NCI-H1417 treated with DMSO at 0.1 percent for 48 hours (cell line): Measurements from ENCODE around the gene MTHFD1L.
A peak's percentile ranks its signal among the peaks of the same experiment; 100 is the strongest.
"Not testable (repeated sequence)": the region's sequence is repeated elsewhere in the genome, so short reads cannot be mapped to it uniquely, and the experiment has no call there.

Experiments used
- DNase-seq: peaks from one replicate; lab custom pipeline; 2025; lab: John Stamatoyannopoulos, UW

The MTHFD1L gene

DNA sequence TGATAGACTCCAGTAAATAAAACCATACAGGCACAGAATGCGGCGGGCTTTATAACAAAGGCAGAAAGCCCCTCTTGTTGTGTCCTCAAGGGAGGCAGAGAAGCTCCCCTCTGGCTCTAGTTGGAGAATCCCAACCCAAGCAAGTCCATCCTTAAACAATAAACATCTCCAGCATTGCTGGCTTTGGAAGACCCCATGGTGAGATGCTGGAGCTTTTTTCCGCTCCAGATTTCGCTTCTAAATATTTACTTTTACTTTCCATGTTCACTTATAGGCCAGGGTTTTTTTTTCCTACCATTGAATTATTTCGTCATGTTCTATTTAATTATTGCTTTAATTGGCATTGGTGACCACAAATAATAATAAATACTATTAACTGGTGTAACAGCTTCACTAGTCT, 176.2 kb downstream of the MTHFD1L start:
- no peak for DNase-seq

DNA sequence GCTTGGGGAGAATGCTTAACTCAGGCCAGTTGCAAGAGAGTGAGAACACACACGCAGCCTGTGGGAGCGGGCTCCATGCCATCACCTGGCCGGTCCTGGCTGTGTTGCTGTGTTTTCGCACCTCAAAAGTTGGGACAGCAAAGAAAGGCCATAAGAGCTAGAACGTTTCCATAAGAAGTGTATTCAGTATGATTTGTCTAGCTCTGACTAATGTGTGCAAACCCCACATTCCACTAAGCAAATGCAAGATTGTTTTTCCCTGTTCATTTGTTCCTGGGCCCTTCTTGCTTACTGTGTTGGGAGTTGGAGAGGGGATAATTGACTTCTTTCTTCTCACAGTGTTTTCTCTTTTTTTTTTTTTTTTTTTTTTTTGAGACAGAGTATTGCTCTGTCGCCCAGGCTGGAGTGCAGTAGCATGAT, 177.4 kb downstream of the MTHFD1L start:
- DNase-seq = not testable (repeated sequence)

DNA sequence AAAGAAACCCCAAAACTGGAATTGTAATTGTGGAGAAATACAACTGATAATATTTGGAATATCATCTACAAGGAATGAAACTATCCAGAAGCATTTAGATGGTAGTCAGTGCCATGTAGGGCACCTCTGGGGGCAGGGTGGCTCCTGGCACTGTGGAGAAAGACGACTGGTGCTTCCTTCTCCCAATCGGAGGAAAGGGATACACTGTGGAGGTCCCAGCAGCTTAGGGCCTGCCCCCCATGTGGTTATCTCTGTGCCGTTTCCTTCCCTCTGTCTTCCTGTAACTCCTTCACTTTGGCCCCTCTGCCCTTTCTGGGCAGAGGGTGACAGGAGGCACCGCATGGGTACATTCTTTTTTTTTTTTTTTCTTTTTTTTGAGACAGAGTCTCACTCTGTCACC, 178.4 kb downstream of the MTHFD1L start:
- DNase-seq = no peak

DNA sequence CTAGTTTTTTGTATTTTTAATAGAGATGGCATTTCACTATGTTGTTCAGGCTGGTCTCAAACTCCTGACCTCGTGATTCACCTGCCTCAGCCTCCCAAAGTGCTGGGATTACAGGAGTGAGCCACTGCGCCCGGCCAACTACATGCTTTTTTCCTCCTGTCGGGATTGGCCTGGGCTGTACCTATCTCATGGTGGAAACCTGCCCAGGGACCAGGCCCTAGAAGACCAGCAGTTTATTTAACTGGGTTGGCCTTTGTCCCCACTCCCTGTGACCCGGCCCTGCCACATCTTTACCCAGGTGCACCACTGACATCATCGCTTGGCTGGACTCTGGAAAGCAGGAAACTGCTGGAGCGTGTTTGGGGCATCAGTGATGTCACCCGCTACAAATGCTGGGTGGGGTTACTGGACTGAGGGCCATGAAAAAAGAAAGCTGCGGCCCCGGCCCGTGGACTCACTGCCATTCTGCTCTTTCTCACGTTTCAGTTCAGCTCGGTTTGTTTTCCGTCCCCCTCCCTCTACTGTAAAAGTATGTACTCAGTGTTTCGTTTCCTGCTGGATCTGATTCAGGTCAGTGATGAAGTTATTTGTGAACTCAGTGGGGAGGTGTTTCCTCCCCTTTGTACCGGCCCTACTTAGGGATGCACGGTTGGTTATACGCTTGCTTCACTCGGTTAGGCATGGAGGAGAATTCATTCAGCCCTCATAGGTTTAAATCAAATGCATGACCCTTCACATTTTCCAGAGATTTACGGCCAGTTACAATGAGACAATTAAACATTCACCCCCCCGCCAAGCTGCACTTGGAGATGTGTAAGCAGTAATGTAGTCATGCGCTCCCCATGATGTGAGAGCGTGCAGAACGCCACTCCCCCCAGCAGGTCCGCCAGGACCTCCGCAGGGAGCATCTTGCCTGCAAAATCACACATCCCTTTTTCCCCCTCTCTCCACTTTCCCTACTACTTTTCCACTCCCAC, 179.3 kb downstream of the MTHFD1L start:
- peak; percentile 71 for DNase-seq

DNA sequence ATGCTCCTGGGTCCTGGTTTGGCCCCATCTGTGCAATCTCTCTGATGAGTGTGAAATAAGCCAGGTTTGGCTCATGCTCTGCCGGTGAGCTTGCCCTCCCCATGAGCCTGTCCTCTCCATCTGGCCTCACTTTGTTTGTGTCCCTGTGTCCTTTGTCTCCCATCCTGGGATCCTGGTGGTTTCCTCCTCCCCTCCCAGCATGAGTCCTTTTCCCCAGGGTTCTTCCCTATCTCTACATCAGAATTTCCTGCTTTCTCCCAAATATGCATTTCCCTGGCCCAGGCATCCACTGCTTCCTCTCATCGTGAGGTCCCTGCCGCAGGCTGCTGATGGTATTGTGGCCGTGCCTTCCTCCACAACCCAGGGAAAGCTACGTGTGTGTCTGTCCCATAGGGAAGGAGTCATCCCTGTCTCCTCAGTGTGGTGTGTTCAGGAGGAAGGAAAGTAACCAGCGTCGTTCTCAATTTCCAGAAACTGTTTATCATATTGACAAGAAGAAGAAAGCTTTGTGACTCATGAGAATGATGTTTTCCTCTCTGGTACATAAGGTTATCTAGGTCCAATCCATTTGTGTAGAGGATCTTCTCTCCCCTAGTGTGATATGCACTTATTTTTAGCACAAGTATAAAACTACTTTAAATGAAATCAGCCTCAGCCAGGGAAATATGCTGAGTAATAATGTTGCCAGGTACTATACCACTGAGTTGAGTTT, 180.2 kb downstream of the MTHFD1L start:
- not testable (repeated sequence) for DNase-seq

DNA sequence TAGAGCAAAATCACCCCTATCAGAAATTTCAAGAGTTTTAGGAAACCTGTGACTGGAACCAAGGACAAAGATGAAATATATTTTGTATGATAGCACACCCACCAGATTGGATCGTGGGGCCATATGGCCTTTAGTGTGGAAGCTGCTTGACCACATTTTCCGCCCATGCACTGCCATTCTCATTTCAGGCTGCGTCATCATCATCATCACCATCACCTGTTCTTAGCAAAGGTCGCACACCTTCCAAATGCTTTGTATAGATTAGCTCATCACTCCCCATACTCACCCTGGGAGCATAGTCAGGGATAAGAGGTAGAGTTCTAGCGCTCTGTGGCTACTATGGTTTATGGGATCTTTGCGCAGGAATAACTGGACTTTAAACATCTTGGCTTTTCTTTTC, 185.7 kb downstream of the MTHFD1L start:
- no peak for DNase-seq

DNA sequence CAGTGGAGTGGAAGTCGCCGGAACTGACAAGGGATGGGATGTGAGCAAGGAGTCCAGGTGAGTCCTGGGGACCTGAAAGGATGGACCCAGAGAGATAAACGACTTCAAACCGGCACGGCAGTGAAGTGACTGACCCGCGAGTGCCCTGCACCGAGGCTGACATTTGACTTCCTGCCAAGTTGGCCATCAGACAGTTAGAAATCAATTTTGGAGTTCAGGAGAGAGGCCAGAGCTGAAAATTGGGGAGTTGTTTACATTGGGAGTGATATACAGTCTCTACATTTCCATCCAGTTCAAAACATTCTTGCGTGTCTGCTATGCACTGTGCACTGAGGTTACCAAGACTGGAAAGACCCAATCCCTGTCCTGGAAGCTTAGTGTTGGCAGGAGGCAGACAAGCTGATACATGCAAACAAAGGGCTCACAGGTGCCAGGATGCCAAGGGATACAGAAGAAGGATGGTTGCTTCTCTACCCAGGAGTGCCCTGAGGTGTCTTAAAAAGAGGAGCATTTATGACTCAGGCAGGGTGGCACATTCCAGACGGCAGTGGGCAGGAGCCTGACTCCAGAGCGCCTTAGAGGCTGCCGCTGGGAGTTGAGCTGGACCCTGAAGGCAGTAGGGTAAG, 186.6 kb downstream of the MTHFD1L start:
- DNase-seq = no peak

DNA sequence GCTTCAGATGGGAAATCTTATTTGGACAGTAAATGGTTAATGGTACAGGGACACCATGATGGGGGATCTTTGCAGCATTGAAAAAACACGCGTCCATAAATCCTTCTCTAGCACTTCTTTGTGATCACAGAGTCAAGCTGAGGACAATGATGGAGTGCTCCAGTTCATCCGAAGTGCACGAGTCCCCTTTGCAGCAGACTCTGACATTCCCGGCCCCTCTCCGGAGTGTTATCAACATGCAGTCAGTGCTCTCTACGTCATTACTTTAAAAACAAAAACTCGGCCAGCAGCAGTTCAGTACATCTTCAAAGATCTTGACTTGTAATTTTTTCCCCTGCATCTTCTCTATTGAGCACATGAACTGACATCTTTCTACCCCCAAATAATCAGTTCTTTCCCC, 188.8 kb downstream of the MTHFD1L start:
- no peak for DNase-seq

DNA sequence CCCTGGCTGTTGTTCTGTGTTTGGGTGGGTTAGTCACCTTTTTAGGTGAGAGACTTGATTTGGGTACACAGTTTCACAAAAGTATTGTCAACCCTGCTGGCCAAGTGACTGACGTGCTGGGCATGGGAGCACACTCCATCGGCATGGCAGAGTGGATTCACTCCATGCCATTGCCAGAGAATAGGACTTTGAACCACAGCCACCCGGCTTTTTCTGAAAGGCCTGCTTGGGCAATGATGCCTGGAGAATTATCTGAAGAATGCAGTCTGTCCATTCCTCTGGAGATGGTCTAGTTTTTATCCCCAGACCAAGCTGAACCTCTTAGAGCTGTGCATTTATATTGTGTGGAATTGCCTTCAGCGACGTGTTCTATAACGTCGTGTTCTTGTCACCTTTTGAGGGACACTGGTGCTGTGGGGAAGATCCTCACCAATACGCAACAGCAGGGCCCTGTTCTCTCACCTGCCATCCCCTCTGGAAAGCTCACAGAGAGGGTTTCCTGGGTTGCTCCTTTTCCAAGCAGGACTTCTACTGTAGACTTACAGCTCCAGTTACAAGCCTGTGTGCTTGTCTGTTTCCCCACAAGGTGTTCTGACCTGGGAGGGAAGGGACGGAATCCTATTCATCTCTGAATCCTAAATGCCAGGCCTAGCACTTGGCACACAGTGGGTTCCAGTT, 190.9 kb downstream of the MTHFD1L start:
- DNase-seq = no peak

DNA sequence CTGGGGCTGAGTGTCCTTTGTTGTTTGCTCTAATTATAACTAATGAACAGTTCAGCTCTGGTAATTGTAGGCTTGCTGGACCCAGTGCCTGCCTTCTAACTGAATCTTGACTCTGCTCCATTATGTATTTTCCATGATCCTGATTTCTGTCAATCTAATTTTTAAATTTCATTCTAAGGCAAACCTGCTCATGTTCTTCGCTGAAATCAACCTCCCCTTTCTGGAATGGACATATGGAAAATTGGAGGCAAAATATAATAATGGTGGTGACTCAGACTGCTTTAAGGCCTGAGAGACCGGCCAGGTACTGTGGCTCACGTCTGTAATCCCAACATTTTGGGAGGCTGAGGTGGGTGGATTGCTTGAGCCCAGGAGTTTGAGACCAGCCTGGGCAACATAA, 191.6 kb downstream of the MTHFD1L start:
- DNase-seq = peak; percentile 48

DNA sequence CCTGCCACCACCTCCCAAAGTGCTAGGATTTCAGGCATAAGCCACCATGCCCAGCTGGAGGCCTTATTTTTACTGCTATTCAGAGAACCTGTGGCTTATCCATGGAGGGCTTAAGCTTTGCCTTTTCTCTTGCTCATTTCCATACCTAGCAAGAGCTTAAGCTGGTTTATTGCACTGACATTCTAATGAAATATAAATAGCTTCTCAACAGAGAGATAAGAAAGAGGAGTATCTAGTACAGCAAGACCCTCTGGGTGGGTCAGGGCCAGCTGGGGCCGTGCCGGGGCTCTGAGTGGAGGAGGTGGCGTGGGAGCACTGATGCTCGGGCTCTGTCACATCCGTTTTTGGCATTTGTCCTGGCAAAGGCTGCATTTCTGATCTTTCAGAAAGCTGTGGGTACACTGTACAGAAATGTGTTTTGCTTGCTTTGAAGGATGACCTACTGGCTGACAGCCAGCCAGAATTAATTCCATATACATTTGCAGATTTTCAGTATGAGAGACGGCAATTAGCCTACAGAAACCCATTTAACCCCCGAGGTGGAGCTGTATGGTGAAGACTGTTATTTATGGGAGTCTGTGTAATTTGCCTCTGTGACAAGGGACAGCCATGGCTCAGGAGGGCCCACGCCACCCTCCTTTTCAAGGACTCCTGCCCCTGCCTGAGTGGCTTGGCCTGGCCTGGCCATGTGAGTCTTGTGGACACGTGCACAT, 192.7 kb downstream of the MTHFD1L start:
- DNase-seq = peak; percentile 24

DNA sequence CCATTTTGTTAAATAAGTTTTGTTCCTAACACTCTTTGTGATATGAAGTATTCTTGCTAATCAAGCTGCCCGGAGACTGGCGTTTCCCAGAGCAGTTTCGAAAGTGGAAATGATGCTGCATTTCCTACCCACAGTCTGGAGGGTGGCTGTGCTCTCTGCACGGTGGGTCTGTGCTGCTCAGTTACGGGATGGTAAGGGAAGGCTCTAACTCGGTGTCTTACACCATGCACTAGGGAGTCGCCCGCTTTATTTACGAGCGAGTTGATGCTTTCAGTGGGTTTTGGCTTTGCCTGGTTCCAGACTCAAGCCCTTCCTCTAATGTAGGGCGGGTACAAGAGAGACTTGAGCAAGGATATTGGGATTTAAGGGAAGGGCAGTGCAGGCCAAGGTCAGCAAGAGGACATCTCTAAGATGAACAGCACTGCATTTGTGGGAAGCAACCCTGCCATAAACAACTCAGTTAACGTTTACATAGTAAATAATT, 194.2 kb downstream of the MTHFD1L start:
- DNase-seq = no peak

DNA sequence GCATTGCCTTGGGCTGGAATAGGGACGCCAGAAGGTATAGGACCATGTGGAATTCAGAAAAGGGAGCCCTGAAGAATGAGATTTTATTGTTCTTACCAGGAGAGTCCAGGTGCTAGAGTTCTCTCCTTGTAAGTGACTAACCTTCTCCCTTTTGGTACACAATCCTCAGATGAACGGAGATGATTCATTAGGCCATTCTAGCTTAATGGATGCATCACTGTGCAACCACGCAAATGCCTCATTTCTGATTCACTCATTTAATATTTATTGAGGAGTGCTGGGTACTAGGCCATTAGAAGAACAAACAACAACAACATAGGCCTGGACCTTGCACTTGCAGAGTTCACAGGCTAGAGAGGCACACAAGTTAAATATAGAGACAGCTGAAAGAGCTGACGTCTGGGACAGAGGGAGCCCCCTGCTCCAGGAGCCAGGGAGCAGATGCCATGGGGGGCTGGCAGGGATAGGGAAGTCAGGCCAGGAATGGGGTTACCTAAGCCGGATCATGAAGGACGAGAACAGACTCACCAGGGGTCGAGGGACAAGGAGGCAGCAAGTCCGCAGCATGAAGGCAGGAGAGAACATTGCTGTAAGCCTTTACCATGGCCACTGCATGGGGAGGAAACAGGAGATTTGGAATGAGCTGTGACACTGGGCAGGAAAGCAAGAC, 194.7 kb downstream of the MTHFD1L start:
- DNase-seq = no peak

DNA sequence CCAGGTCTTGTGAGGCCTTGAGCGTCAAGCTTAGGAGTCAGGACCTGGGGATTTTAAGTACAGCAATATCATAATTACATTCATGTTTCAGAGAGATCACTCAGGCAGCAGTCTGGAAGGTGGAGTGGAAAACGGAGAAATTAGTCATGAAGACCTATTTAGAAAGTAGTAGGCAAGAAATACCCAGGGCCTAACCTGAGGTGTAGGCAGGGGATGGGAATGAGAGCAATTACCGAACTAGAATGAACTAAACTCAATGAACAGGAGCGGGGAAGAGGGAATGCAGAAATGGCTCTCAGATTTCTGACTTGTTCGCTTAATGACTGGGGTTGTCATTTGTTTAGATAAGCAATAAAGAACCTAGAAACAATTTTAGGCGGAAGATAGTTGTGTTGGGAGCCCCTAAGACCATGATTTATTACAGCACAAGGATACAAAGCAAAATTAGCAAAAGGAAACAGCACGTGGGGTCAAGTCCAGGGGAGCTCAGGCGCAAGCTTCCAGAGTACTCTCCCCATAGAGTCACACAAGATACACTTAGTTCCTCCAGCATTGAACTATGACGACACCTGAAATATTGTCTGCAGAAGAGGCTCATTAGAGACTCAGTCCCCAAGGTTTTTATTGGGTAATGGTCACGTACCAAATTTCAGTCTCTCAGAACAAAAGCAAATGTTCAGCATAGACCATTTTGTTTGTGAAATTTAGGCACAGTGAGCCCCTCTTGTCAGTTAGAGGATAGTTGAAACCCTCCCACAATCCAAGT, 195.4 kb downstream of the MTHFD1L start:
- no peak for DNase-seq

DNA sequence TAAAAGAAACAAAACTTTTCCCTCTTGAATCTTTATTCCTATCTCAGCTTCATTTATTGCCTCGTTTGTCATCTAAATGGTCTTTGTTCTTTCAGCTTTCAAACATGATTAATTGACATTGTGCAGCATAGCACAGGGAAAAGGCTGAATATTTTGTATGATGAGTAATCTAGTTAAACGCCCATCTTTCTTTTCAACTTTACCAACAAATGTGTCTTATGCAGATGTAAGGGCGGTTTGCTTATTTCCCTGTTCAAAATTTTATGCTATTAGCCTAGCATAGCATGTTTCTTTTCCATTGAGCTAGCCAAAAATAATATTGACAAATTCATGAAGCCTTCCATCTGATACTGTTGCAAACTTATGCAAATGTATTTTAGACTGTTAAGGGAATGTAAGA, 197.8 kb downstream of the MTHFD1L start:
- DNase-seq = no peak

DNA sequence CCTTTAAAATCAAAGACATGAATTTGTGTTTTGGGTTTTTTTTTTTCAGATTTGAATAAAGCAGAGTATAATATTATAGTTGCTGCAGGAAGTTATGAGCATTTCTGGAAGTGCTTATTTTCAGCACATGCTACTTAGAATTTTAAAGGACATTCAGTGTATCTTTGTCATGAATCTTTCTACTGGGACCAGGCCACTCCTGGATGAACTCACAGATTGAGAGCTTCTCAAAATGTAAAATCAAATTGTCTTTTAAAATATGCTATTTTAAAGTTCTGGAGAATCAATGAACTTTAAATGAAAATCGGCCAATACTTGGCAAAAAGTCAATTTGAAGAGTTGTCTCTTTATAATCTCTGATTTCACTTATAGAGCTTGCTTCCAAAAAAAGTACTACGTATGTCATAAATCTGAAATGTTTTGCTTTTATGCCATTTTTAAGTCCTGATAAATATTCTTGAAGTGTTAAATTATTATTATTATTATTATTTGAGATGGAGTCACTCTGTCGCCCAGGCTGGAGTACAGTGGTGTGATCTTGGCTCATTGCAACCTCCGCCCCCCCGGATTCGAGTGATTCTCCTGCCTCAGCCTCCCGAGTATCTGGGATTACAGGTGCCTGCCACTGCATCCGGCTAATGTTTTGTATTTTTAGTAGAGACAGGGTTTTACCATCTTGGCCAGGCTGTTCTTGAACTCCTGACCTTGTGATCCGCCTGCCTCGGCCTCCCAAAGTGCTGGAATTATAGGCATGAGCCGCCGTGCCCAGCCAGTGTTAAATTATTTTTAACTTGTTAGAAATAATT, 198.5 kb downstream of the MTHFD1L start:
- DNase-seq = no peak

DNA sequence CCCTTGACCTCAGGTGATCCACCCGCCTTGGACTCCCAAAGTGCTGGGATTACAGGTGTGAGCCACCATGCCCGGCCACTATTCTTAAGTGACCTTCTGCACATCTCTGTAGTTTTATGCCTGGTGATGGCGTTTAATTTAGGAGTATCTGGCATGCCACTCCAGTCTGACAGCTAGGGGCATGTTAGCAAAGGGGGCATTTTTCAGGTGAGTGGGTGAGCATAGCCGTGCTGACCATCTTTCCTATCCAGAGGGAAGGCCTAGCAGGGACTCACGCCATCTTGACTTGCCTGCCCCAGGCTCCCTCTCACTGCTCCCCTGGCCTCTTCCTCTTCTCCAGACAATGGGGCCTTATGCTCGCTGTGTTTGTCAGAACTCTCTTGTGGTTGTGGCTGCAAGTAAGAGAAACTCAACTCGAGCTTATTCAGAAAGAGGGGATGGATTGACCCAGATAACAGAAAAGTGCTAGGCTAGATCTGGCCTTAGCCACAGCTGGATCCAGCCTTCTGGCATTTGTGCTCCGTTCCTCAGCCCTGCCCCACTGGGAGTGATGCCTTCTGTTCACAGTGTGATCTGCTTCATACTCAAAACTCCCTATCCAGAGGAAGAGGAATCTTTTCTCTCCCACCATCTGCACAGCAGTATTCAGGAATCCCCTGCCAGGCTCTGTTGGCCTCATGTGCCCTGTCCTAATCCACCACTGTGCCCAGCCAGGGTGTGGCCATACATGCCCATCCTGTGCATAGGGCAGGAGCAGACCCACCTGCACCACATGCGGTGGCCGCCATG, 199.7 kb downstream of the MTHFD1L start:
- DNase-seq = no peak
